GM19023 (cell line): ENCODE data around the gene SBSN.

Source experiments
- ATAC-seq: cut with Tn5 transposase; IDR thresholded peaks from one replicate; pipeline ENCODE4 v1.9.1; 2021; ENCODE audit warnings: mild to moderate bottlenecking, moderate library complexity; ENCODE audit not compliant: unreplicated experiment

Gene SBSN

GRCh38 chr19:35528218-35529038, at the start of gene SBSN:
TSS of gene SBSN (minus strand) at chr19:35528311. CDS start at chr19:35528281, 30 bp downstream.
- ATAC-seq: no peak

- ATAC-seq: no peak
Measured at GRCh38 chr19:35571406-35571965, 43.4 kb upstream of the SBSN start.

- no peak for ATAC-seq
Measured at GRCh38 chr19:35569281-35569781, 41.2 kb upstream of the SBSN start.

- ATAC-seq: no peak
Measured at GRCh38 chr19:35566738-35567137, 38.6 kb upstream of the SBSN start.

GRCh38 chr19:35565016-35565856, 37.1 kb upstream of the SBSN start:
- ATAC-seq: no peak

GRCh38 chr19:35563207-35563829, 35.2 kb upstream of the SBSN start, which contains the start of gene ATP4A:
TSS of gene ATP4A (minus strand) at chr19:35563658. CDS start at chr19:35563629, 29 bp downstream.
- no peak for ATAC-seq

- no peak for ATAC-seq
Measured at GRCh38 chr19:35562776-35563175, 34.7 kb upstream of the SBSN start.

GRCh38 chr19:35562336-35562735, 34.2 kb upstream of the SBSN start:
- ATAC-seq: no peak

GRCh38 chr19:35561436-35561835, 33.3 kb upstream of the SBSN start:
- no peak for ATAC-seq

- no peak for ATAC-seq
Measured at GRCh38 chr19:35560677-35561076, 32.6 kb upstream of the SBSN start.

- no peak for ATAC-seq
Measured at GRCh38 chr19:35560271-35560670, 32.2 kb upstream of the SBSN start.

- no peak for ATAC-seq
Measured at GRCh38 chr19:35559781-35560180, 31.7 kb upstream of the SBSN start.

GRCh38 chr19:35559281-35559659, 31.2 kb upstream of the SBSN start:
- ATAC-seq: peak; percentile 54

- no peak for ATAC-seq
Measured at GRCh38 chr19:35558400-35559280, 30.5 kb upstream of the SBSN start.

- no peak for ATAC-seq
Measured at GRCh38 chr19:35557539-35558399, 29.7 kb upstream of the SBSN start.

- no peak for ATAC-seq
Measured at GRCh38 chr19:35556846-35557538, 28.9 kb upstream of the SBSN start.

- ATAC-seq: no peak
Measured at GRCh38 chr19:35556025-35556590, 28.0 kb upstream of the SBSN start.
